GM12878 (cell line): ENCODE data around the gene PDCD1LG2. TPM values are rescaled to one million over a fixed set of nuclear protein-coding genes. Genes with fewer than 3 reads are reported as not detected.

ENCODE experiments used
- EED ChIP-seq: sonication (generic); IDR thresholded peaks from 2 replicates; pipeline ENCODE4 v1.6.1; 2016; ENCODE audit warnings: antibody characterized with exemption, low read depth
- GATAD2B ChIP-seq: fragments of 450-650 bp; conservative IDR thresholded peaks from 2 replicates; pipeline ENCODE4 v1.6.1; 2017; ENCODE audit warnings: low read depth, mild to moderate bottlenecking, moderate library complexity
- IKZF2 ChIP-seq, 2 experiments: fragments of 450-650 bp; IDR thresholded peaks; 2 replicates each; pipeline ENCODE4 v1.6.1; 2017; ENCODE audit warnings: mild to moderate bottlenecking in 2 of 2, moderate library complexity in 2 of 2
- NR2C1 ChIP-seq: fragments of 450-650 bp; IDR thresholded peaks from 2 replicates; pipeline ENCODE4 v1.6.1; 2017; ENCODE audit warnings: antibody characterized with exemption, mild to moderate bottlenecking, moderate library complexity
- RELA ChIP-seq: fragments of 450-650 bp; IDR thresholded peaks from 2 replicates; pipeline ENCODE4 v1.8.0; 2014; ENCODE audit warnings: borderline replicate concordance; ENCODE audit not compliant: partially characterized antibody
- RUNX3 ChIP-seq: IDR thresholded peaks from 2 replicates; pipeline ENCODE4 v1.6.1; 2012; ENCODE audit warnings: low read length, inconsistent platforms
- SPI1 ChIP-seq: IDR thresholded peaks from 2 replicates; pipeline ENCODE4 v1.6.1; 2011; ENCODE audit warnings: low read depth, mild to moderate bottlenecking, low read length, moderate library complexity, borderline replicate concordance; ENCODE audit not compliant: insufficient read depth
- SREBF1 ChIP-seq: IDR thresholded peaks from 2 replicates; pipeline ENCODE4 v1.6.1; 2012; ENCODE audit warnings: mild to moderate bottlenecking, low read length
- SUZ12 ChIP-seq: fragments of 200-600 bp; sonication (generic); IDR thresholded peaks from one replicate; pipeline ENCODE4 v1.6.1; 2018; ENCODE audit warnings: antibody characterized with exemption, mild to moderate bottlenecking; ENCODE audit not compliant: unreplicated experiment
- ZBTB4 ChIP-seq: fragments of 450-650 bp; formaldehyde crosslinking; IDR thresholded peaks from 2 replicates; pipeline ENCODE4 v1.4.0; 2022; ENCODE audit warnings: mild to moderate bottlenecking, moderate library complexity
- polyA plus RNA-seq, 11 experiments: library from polyadenylated mRNA; depleted of rRNA in 4 of 11; unstranded in 6 of 11; stranded (reverse) in 5 of 11; fragments of >200 nt; fragmentation: Nextera tagmentation in 4 of 11; fragmentation: Illumina TruSeq in 1 of 11; extraction: Ambion mirVana in 4 of 11; extraction: Trizol in 1 of 11; gene quantifications; 1 replicate in 1 of 11; 2 replicates in 10 of 11; pipeline versions ENCODE4 v1.2.1 to v1.2.3, GENCODE V29; 2011 to 2016; ENCODE audit warnings: inconsistent platforms in 2 of 11, missing spikeins in 2 of 11, low read depth in 1 of 11
- total RNA-seq, 4 experiments: library from RNA; depleted of rRNA in 3 of 4; stranded (reverse); fragments of >200 nt in 3 of 4; fragmentation: Illumina TruSeq in 1 of 4; extraction: Trizol in 1 of 4; gene quantifications; 2 replicates each; pipeline versions ENCODE4 v1.2.1 to v1.2.3, GENCODE V29; 2013 to 2021
- TF ChIP-seq, protein P1 (sequence below): fragments of 450-650 bp; IDR thresholded peaks from 2 replicates; pipeline ENCODE4 v1.6.1; 2017; ENCODE audit warnings: mild to moderate bottlenecking, low read depth, inconsistent platforms; ENCODE audit not compliant: poor library complexity, severe bottlenecking
- TF ChIP-seq, protein P2 (sequence below): fragments of 450-650 bp; IDR thresholded peaks from 2 replicates; pipeline ENCODE4 v1.6.1; 2017; ENCODE audit warnings: mild to moderate bottlenecking, moderate library complexity

Gene PDCD1LG2
- total and polyA plus RNA-seq, 10 of the 15 experiments (the other 5 are each of a cell fraction or from before 2014, with no cell fraction given): 1.5 to 37.3 (median 3.0) TPM

DNA sequence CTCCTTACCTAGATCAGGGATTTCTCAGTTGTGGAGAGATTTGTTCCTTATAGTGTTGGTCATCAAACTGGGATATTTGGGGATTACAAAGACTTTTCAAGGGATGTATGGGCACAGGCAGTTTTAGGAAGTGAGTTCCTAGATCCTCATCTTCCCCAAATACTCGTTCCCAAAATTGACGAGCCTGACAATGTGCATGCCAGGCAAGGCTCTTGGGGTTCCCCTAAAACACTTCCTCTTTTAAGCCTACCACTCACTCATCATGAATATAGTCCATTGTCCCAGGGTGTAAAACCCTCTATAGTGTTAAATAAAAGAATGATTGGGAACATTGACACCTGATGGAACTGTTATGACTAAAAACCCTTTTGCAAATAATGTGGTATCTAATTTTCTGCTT is 26.4 kb downstream of the PDCD1LG2 start (continued):
- TF ChIP-seq, protein P1, sequence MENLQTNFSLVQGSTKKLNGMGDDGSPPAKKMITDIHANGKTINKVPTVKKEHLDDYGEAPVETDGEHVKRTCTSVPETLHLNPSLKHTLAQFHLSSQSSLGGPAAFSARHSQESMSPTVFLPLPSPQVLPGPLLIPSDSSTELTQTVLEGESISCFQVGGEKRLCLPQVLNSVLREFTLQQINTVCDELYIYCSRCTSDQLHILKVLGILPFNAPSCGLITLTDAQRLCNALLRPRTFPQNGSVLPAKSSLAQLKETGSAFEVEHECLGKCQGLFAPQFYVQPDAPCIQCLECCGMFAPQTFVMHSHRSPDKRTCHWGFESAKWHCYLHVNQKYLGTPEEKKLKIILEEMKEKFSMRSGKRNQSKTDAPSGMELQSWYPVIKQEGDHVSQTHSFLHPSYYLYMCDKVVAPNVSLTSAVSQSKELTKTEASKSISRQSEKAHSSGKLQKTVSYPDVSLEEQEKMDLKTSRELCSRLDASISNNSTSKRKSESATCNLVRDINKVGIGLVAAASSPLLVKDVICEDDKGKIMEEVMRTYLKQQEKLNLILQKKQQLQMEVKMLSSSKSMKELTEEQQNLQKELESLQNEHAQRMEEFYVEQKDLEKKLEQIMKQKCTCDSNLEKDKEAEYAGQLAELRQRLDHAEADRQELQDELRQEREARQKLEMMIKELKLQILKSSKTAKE: peak; percentile 37
- TF ChIP-seq EED (peak; percentile 78), SUZ12 (no peak), ZBTB4 (CRISPR knock-in tag) (no peak), GATAD2B (no peak), NR2C1 (no peak), RELA (peak; percentile 45), SPI1 (peak; percentile 98), RUNX3 (peak; percentile 5; the same call in 1 of the 2 replicates), IKZF2 (IDR thresholded peaks at IDR 0.05) (peak; percentile 94), SREBF1 (no peak)
- TF ChIP-seq, protein P2, sequence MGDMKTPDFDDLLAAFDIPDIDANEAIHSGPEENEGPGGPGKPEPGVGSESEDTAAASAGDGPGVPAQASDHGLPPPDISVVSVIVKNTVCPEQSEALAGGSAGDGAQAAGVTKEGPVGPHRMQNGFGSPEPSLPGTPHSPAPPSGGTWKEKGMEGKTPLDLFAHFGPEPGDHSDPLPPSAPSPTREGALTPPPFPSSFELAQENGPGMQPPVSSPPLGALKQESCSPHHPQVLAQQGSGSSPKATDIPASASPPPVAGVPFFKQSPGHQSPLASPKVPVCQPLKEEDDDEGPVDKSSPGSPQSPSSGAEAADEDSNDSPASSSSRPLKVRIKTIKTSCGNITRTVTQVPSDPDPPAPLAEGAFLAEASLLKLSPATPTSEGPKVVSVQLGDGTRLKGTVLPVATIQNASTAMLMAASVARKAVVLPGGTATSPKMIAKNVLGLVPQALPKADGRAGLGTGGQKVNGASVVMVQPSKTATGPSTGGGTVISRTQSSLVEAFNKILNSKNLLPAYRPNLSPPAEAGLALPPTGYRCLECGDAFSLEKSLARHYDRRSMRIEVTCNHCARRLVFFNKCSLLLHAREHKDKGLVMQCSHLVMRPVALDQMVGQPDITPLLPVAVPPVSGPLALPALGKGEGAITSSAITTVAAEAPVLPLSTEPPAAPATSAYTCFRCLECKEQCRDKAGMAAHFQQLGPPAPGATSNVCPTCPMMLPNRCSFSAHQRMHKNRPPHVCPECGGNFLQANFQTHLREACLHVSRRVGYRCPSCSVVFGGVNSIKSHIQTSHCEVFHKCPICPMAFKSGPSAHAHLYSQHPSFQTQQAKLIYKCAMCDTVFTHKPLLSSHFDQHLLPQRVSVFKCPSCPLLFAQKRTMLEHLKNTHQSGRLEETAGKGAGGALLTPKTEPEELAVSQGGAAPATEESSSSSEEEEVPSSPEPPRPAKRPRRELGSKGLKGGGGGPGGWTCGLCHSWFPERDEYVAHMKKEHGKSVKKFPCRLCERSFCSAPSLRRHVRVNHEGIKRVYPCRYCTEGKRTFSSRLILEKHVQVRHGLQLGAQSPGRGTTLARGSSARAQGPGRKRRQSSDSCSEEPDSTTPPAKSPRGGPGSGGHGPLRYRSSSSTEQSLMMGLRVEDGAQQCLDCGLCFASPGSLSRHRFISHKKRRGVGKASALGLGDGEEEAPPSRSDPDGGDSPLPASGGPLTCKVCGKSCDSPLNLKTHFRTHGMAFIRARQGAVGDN: 0 out of 2 replicates have a peak, but pooled peaks have one; percentile 38
